Measurements from ENCODE around the gene MSH5. TPM values are rescaled to one million over a fixed set of nuclear protein-coding genes. Genes with fewer than 3 reads are reported as not detected.

MSH5 gene
- polyA plus RNA-seq, 1 donor (not counting 4 experiments of a cell fraction or from before 2014, with no cell fraction given), result 14.8 TPM

DNA sequence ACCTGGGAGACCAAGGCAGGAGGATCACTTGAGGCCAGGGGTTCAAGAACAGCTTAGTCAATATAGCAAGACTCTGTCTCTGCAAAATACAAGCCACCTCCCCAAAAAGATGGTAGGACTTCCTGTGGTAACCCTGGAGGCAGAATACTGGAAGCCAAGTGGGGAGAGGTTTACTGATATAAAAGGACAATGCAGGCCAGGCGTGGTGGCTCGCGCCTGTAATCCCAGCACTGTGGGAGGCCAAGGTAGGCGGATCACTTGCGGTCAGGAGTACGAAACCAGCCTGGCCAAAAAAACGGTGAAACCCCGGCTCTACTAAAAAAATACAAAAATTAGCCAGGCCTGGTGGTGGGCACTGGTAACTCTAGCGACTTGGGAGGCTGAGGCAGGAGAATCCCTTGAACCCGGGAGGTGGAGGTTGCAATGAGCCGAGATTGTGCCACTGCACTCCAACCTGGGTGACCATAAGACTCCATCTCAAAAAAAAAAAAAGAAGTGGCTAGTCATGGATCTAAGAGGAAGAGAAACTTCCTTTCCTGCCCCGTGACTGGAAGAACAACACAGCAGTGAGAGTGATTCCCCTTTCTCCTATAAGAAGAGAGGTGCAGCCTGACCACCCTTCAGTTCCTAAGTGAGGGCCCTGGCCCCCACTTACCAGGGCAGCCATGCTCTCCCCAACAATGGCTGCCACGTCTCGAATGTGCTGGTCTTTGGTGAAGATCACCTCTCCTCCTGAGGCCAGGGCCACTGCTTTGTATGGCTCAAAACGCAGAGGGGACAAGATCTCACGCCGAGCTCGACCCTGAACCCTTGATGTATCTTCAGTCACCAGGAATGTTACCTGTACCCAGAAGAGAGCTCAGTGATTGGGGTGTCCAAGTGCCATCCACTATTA is 28.8 kb downstream of the MSH5 start:
- H3K9ac ChIP-seq (ENCODE audit: control insufficient read depth, extremely low read depth, insufficient read depth, low read length), result no peak overlapping the region
- H4K20me1 ChIP-seq (ENCODE audit: control insufficient read depth, extremely low read depth, insufficient read depth, low read length), result no peaks in the 10 kb centered on the region
- peaks cover 2% of the 10 kb centered on the region for H3K9me1 ChIP-seq (ENCODE audit: control insufficient read depth, extremely low read depth, insufficient read depth, low read length)
- no peak overlapping the region for H3K4me3 ChIP-seq (ENCODE audit: control insufficient read depth in 2 of 3, extremely low read depth in 1 of 3, insufficient read depth in 2 of 3, low read depth in 1 of 3, low read length in 3 of 3)
- TF ChIP-seq EZH2 (IDR thresholded peaks at IDR 0.05; ENCODE audit: low read length), result no peak
- TF ChIP-seq, protein P1, sequence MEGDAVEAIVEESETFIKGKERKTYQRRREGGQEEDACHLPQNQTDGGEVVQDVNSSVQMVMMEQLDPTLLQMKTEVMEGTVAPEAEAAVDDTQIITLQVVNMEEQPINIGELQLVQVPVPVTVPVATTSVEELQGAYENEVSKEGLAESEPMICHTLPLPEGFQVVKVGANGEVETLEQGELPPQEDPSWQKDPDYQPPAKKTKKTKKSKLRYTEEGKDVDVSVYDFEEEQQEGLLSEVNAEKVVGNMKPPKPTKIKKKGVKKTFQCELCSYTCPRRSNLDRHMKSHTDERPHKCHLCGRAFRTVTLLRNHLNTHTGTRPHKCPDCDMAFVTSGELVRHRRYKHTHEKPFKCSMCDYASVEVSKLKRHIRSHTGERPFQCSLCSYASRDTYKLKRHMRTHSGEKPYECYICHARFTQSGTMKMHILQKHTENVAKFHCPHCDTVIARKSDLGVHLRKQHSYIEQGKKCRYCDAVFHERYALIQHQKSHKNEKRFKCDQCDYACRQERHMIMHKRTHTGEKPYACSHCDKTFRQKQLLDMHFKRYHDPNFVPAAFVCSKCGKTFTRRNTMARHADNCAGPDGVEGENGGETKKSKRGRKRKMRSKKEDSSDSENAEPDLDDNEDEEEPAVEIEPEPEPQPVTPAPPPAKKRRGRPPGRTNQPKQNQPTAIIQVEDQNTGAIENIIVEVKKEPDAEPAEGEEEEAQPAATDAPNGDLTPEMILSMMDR (optimal IDR thresholded peaks at IDR 0.05 in 1 of 3, IDR thresholded peaks at IDR 0.05 in 1 of 3, conservative IDR thresholded peaks at IDR 0.05 in 1 of 3; ENCODE audit: extremely low read depth in 1 of 3, insufficient read depth in 2 of 3, low read length in 3 of 3), result no peak
- FAIRE-seq (no peak), DNase-seq (ENCODE audit: low read depth, low spot score) (no peak)
- no peaks in the 10 kb centered on the region for H3K79me2 ChIP-seq (ENCODE audit: control insufficient read depth, insufficient read depth, low read length)
- H3K36me3 ChIP-seq (ENCODE audit: control insufficient read depth in 2 of 2, extremely low read depth in 1 of 2, insufficient read depth in 2 of 2, low read length in 2 of 2), result no peaks in the 10 kb centered on the region
- no peaks in the 10 kb centered on the region for H3K9me3 ChIP-seq (ENCODE audit: control insufficient read depth, low read depth, low read length)
- no peak overlapping the region for H3K4me2 ChIP-seq (ENCODE audit: control insufficient read depth, extremely low read depth, insufficient read depth, low read depth, low read length)
- dilution Hi-C loops (cut with MboI; ENCODE audit: extremely low pct_ligation_motif_present, low sequenced_read_pairs), result no loop called here
- H3K27ac ChIP-seq (ENCODE audit: control insufficient read depth, insufficient read depth, low read length), result no peak overlapping the region
- H2AFZ ChIP-seq (ENCODE audit: control insufficient read depth, low read length), result no peak overlapping the region
- peaks cover 3% of the 10 kb centered on the region for H3K4me1 ChIP-seq (ENCODE audit: control insufficient read depth, extremely low read depth, insufficient read depth, low read length)
- no peaks in the 10 kb centered on the region for H3K27me3 ChIP-seq (ENCODE audit: control insufficient read depth, extremely low read depth, insufficient read depth, low read length)

DNA sequence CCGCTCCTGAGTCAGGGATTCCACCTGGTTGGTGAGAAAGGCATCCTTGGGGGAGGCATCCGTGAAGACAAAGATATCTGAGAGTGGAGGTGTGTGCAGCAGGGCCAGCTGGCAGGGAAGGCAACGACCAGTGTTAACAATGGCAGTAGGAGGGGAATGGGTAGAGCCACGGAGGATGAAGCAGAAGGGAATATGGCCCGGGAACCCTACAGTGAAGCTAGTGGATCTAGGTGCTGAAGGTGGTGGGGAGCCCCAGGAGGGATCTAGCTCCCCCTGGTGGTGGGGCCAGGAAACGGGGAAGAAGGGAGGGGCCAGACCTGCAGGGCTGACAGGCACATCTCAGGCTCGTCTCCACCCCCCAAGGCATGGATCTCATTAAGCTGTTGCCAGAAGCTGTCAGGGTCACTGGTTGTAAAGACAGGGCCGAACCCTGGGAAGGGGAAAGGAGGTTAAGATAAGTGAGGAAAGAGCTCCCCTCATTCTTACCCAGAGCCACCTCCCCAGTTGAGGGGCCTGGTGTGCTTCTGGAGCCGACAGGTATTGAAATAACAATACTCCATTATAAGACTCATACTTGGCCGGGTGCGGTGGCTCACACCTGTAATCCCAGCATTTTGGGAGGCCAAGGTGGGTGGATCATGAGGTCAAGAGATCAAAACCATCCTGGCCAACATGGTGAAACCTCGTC is 30.0 kb downstream of the MSH5 start:
- Histone ChIP-seq H3K9me3 (ENCODE audit: control insufficient read depth, low read depth, low read length) (no peaks in the 10 kb centered on the region), H3K4me1 (ENCODE audit: control insufficient read depth, extremely low read depth, insufficient read depth, low read length) (peaks cover 3% of the 10 kb centered on the region), H3K9ac (ENCODE audit: control insufficient read depth, extremely low read depth, insufficient read depth, low read length) (no peak overlapping the region), H3K4me3 (ENCODE audit: control insufficient read depth in 2 of 3, extremely low read depth in 1 of 3, insufficient read depth in 2 of 3, low read depth in 1 of 3, low read length in 3 of 3) (no peak overlapping the region), H4K20me1 (ENCODE audit: control insufficient read depth, extremely low read depth, insufficient read depth, low read length) (no peaks in the 10 kb centered on the region), H3K4me2 (ENCODE audit: control insufficient read depth, extremely low read depth, insufficient read depth, low read depth, low read length) (no peak overlapping the region), H3K9me1 (ENCODE audit: control insufficient read depth, extremely low read depth, insufficient read depth, low read length) (peaks cover 2% of the 10 kb centered on the region), H3K27me3 (ENCODE audit: control insufficient read depth, extremely low read depth, insufficient read depth, low read length) (no peaks in the 10 kb centered on the region), H2AFZ (ENCODE audit: control insufficient read depth, low read length) (no peak overlapping the region), H3K79me2 (ENCODE audit: control insufficient read depth, insufficient read depth, low read length) (no peaks in the 10 kb centered on the region), H3K27ac (ENCODE audit: control insufficient read depth, insufficient read depth, low read length) (no peak overlapping the region), H3K36me3 (ENCODE audit: control insufficient read depth in 2 of 2, extremely low read depth in 1 of 2, insufficient read depth in 2 of 2, low read length in 2 of 2) (no peaks in the 10 kb centered on the region)
- FAIRE-seq (peak; percentile 34), DNase-seq (ENCODE audit: low read depth, low spot score) (peak; percentile 64)
- dilution Hi-C loops (cut with MboI; ENCODE audit: extremely low pct_ligation_motif_present, low sequenced_read_pairs), result no loop called here
- no peak for TF ChIP-seq EZH2 (IDR thresholded peaks at IDR 0.05; ENCODE audit: low read length)
- TF ChIP-seq, protein P1 (optimal IDR thresholded peaks at IDR 0.05 in 1 of 3, IDR thresholded peaks at IDR 0.05 in 1 of 3, conservative IDR thresholded peaks at IDR 0.05 in 1 of 3; ENCODE audit: extremely low read depth in 1 of 3, insufficient read depth in 2 of 3, low read length in 3 of 3), result peak; percentile 92 to 98 (median 95)

All from keratinocyte (primary cell).